Stimulated activated naive CD8-positive, alpha-beta T cell treated with anti-CD3 and anti-CD28 coated beads, Interleukin-15, Interleukin-2, amounts not matched to agents 100 U/mL and 50 U/mL, for 24 hours (primary cell): ENCODE measurements around the gene GAS2L2.
A peak's percentile ranks its signal among the peaks of the same experiment; 100 is the strongest.

Experiments used
- ATAC-seq: fragments of 150-1000 bp; cut with Tn5 transposase; one replicate; pipeline ENCODE4 v1.10.0; 2021
- DNase-seq: peaks from one replicate; pipeline ENCODE4 v3.0.0; 2021

GAS2L2 gene

DNA sequence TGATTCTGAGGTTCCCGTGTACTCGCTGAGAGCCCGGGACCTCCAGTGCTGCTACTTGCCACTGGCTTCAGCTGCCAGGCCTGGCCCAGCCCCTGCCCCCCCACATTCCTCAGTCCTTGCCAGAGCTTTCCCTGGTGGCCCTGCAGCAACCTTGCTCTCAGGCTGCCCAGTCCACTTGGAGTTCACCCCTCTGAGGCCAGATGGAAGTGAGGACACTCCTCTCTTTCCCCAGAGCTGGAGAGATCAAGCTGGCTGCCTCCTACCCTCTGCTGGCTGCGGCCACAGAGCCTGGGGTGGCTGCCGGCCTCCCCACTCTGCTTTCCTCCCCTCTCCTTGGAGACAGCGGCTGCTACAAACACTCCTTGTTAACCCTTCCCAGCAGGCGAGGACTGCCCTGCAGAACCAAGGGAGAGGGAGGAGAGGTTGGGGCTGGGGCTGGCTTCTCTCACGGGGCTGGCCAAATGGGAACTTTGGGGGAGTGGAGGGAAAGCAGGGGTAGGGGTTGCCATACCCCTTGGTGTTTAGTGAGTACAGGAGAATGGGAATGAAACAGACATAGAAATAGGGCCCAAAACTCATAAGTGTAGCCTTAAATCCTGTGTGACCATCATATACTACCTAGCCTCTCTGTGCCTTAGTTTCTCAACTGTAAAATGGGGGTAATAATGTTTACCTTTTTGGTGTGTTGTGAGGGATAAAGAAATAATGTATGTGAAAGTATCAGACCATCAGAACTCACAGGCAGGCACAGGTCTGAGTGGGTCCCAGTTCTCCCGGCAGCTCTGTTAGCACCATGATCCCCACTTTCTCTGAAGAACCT, at the start of gene GAS2L2:
Gene GAS2L2, minus strand, starts transcription at position 295 of the 820 bp plus-strand sequence. CDS start 389 bp downstream, outside the sequence.
- ATAC-seq: no peak
- no peak for DNase-seq

DNA sequence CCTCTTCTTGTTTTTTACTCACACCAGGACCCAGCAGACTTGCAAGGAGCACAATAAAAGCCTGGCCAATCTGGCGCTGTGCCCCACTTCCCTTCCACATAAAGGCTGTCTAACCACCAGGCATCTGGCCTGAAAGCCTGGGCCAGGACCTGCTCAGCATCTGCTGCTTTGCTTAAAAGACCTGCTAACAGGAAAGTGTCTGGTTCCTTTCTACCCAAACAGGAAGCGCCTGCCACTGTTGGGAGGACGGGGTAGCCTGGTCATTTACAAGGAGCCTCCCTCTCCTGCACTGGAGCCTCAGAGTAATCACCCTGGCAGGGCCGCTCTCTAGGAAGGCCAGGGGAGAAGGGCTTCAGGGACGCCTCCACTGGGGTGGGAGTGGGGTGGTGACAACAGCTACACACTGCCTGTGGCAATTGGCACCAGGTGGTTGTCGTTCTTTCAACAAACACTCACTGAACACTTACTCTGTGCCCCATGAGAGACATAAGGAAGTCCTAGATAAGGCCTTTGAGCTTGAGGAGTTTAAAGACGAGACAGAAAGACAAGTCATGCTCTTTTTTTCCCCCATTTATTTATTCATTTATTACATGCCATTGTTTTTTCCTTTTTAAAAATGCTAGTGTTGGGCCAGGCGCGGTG, 48.7 kb upstream of the GAS2L2 start:
- ATAC-seq (no peak), DNase-seq (no peak)

DNA sequence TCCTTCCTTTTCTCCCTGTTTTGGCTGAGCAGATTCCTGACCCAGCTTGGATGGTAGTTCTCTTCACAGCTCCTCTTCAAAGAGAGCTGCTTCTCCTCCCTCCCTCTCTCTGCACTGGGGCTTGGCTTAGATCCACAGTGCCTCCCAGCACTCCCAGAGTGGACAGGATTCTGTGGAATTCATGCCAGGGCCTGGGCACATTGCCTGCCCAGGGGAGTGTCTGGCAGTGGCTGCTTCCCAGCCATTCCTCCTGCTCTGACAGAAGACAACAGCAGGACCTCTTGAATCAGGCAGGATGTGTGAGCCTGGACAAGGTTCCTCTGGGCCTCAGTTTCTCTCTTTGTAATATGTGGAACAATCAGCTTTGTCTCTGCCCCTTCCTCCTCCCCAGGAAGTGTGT, 46.9 kb upstream of the GAS2L2 start:
- DNase-seq (no peak), ATAC-seq (no peak)

DNA sequence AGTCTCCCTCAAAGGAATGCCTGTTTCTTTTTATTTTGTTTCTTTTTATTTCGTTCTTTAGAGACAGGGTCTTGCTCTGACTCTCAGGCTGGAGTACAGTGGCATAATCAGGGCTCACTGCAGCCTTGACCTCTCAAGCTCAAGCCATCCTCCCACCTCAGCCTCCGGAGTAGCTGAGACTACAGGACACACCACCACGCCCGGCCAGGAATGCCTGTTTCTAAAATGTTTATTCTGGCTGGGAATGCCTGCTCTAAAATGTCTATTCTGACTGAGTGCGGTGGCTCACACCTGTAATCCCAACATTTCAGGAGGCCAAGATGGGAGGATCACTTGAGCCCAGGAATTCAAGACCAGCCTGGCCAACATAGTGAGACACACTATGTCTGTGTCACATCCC, 44.9 kb upstream of the GAS2L2 start:
- DNase-seq: no peak
- no peak for ATAC-seq

DNA sequence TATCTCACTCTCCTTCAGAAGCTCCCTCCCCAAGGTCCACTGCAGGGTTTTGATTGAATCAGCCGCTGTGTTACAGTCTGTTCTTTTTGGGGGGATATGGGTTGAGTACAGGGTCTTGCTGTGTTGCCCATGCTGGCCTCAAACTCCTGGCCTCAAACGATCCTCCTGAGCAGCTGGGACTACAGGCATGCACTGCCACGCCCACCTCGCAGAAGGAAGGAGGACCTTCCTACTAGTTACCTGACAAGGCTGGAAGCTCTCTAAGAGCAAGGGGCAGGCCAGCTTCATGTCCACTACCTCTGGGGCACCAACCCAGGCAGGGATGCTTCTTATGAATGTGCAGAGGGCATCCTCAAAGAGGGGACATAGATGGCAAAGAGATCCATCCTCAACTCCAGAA, 44.3 kb upstream of the GAS2L2 start:
- ATAC-seq: no peak

DNA sequence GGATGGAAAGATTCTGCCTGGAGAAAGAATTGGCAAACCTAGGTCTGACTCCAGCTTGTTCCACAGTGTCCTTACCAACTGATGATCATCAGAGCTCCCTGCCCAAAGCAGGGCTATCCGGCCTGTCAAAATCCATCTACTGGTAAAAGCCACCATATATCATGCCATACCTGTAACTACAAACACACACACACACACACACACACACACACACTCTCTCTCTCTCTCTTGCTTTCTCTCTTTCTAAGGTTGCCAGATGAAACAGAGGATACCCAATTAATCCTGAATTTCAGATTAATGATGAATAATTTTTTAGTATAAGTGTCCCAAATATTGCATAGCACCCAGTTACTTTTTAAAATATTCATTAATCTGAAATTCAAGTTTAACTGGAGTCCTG, 43.9 kb upstream of the GAS2L2 start:
- DNase-seq (no peak), ATAC-seq (no peak)

More for the DNA sequence above, 44.3 kb upstream of the GAS2L2 start:
- no peak for DNase-seq

DNA sequence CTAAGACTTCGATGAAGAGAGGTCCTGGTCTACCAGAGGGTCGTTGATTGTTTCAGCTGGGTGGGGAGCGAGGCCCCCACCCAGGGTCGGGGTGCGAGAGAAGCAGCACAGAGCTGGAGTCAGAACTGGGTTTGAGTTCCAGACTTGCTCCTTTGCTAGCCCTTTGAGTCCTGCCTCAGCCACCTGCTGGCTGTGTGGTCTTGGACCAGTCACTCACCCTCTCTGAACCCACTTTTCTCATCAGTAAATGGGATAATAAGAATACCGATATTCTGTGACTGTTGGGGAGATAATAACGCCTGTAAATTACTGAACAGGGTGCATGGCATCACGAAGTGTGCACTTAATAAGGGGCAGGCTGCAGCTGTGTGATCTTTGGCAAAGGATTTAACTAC, 42.8 kb upstream of the GAS2L2 start:
- ATAC-seq (no peak), DNase-seq (no peak)

DNA sequence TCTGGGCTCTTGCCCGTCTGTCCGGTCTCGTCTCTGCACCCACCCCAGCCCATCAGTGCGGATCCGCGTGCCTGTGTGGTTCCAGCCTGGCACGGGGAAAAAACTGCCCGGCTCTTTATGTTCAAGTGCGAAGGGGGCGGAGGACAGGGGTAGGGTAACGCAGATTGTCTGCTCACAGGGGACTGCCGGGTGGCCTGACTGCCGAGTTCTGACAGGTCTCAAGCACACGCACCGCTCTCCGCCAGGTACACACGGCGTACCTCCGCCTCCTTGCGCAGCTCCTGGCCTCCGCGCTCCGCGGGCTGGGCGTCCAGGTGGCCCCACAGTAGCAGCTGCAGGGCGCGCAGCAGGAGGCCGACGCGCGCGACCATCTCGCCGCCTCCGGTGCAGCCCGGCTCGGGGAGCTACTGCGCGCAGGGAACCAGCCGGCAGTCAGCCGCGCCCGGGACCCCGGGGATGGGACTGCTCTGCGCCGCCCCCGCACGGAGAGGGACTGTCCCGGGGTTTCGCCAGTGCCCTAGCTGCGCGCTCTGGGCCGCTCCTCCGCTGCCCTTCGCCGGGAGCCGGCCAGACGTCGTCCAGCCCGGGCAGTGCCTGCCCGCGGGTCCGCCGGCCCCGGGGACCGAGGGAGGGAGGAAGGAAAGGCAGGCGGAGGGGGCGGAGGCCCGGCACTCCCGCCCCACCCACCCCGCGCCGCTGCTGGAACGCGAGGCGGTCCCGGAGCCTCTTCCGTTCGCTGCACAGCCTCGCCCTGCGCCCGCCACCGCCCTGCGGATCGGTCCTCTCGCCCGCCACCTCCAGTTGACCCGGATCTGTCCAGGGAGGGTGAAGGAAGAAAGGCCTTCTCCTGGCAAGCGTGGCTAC, 42.2 kb upstream of the GAS2L2 start, which contains the start of gene MMP28:
Gene MMP28, minus strand, starts transcription at position 635 of the 864 bp plus-strand sequence. Its CDS starts 264 bp downstream, at position 371.
- DNase-seq: peak; percentile 61

DNA sequence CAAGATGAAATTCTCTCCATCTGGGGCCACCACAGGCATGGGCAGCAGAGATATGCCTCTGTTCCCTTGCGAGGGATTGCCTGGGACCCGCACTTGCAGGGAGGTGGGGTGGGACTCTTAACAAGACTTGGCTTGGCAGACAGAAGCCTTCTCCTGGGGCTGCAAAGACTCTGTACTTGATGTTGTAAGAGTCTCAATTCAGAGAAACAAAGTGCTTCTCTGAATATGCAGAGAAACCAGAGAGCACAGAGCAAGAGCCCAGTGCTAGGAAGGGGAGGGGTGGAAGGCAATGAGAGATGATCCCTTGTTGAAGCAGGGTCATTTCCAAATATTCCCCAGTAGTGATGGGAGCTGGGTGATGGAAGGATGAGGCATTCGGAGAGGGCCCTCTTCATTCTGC, 40.2 kb upstream of the GAS2L2 start:
- ATAC-seq: no peak
- no peak for DNase-seq

More for the DNA sequence above, 42.2 kb upstream of the GAS2L2 start, which contains the start of gene MMP28:
- peak; percentile 74 for ATAC-seq

DNA sequence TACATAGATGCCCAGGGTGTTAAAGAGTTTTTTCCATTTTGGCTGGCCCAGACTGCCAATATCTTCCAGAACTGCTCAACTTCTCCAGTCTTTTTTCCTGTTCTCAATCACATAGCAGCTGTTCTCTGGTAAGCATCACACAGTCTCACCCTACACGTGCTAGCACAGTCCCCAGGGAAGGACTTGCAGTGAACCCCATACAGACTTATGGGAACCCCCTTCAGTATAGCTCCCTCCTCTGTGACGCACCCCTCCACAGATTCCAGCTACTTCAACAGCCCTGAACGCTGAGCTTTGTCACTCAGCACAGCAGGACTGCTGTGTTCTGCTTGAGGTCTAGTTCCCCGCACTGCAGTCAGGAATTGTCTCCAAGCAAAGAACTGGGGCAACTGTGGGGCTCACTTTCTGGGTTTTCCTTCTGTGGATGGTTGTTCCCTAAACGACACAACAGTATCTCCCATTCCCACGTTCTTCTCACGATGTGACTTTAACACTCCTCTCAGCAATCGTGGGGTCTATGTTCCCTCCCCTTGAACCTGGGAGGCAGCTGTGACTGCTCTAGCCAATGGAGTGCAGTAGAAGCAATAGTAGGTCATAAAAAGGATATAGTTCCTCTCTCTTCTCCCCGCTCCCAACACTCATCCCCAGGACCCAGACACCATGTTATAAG, 38.8 kb upstream of the GAS2L2 start:
- ATAC-seq (no peak), DNase-seq (no peak)

DNA sequence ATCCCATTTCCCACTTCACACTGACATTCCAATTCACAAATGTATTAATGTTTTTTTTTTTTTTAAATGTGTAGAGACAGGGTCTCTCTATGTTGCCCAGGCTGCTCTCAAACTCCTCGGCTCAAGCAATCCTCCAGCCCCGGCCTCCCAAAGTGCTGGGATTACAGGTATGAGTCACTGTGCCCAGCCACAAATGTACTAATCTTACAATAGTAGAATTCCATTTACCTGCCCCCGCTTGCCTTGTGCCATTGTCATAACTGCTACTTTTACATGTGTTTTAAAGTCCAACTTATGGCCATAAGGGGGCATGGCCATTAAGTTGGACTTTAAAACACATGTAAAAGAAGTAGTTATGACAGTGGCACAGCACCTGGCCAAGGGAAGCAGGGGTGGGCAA, 37.8 kb upstream of the GAS2L2 start:
- ATAC-seq (no peak), DNase-seq (no peak)

DNA sequence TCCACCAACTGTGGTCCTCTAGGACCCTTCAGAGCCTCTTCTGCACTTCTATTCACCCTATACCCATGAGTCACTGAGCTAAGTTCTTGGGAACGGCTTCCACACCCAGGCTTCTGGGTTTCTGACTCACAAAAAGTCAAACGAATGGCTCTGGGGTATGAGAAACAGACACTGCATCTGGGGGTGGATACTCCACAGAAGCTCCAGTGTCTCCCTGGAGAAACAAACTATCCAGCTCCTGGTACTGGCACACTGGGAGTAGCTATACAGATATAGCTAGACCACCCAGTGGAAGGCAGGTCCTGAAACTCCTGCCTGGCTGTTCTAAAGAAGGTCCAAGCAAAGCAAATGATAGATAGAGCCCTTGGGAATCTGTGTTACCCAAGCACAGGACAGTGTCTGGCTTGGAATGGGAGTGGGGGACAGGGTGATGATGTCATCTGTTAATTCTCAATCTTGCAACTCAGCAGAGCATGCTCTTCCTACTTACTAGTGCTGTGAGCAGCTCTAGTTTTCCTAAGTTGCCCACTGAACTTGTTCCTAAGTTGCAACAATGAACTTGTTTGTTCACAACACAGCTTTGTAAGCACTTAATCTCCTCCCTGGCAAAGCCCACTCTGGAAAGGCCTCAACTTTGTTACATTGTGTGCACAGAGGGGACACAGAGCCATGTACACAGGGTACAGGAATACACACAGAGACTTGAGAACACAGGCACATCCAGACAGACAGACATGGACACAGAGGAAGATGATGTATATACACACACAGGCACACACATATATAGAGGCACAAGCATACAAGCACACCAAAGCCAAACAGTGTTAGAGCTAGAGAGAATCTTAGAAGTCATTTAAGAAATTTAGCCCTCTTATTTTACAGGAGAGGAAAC, 35.7 kb upstream of the GAS2L2 start:
- ATAC-seq: peak; percentile 75

DNA sequence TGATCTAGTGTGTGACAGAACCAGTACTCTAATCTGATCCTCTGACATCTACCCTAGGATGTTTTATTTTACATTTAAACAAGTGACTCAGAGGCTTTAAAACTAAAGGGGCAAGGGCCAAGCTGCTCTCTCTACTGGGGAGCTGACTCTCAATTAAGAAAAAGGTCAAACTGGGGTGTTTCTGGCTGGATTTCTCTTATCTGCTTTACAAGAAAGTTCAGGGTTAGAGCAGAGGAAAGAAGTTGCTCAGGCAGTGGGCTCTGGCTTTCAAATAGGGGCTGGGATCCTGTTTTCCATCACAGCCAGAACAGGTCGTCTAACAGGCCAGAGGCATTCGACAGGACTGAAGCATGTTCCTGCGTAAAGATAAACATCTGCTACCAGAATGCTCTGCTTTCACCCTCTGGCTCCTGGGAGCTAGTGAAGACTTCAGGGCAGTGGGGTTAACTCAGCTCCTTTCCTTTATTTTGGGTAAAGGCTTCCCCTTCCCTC, 33.9 kb upstream of the GAS2L2 start:
- no peak for ATAC-seq
- DNase-seq: no peak

More for the DNA sequence above, 35.7 kb upstream of the GAS2L2 start:
- no peak for DNase-seq

DNA sequence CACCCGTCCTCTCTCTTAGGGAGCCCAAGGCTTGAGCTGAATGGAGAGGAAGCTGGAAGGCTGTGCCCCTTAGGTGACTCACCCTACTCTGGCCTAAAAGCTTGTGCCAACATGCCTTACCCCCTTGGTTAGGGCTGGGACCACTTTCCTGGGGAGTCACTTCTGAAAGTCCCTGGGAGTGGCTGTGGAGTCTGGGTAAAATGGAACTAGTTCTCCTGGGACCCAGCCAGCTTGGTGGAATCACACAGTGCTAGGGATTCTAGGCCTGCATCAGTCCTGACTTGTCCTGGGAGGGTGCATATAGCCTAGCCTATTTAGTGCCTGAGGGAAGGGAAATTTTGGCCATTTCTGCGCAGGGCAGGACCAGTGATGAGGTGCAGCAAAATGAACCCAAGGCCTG, 31.9 kb upstream of the GAS2L2 start:
- ATAC-seq: no peak
- DNase-seq: no peak

DNA sequence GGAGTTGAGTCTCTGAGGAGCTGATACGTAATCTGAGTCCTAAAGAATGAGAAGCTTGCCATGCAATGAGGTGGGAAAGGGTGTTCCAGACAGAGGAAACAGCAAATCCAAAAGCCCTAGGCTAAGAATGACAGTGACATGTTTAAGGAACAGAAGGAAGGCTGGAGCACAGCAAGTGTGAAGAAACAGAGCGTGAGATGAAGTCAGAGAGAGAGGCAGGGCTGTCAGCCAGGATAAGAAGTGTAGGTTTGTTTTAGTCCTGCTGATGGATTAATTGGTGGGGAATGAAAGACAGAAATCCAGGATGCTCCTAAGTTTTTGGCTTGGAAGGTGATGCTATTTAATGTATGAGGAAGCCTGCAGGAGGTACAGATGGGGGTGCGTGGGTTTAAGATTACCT, 27.9 kb upstream of the GAS2L2 start:
- ATAC-seq (no peak), DNase-seq (no peak)

DNA sequence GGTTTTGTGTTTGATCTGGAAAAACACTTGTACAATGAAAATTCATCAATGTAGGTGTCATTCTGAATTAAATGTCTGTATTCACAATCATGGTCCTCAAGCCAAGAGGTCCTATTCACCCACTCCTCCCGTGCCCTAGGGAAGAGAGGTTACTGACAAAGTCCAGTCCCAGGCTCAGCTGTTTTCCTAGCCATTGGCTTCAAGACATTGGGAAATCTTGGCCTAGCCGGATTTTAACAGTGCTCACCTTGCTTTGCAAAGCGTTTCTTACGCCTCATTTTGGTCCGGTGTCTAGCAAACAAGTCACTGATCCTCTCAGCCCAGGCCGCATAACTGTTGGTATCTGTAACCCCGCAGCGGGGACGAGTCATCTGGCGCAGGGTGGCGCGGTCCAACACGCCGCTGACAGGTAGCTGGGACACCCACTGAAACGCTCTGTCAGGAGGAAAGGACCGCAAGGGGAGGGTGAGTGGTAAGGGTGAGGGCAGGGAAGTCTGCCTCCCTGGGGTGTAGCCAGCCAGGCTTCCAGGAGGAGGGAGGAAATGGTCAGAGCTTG, 25.7 kb upstream of the GAS2L2 start:
- ATAC-seq (peak; percentile 9), DNase-seq (no peak)

DNA sequence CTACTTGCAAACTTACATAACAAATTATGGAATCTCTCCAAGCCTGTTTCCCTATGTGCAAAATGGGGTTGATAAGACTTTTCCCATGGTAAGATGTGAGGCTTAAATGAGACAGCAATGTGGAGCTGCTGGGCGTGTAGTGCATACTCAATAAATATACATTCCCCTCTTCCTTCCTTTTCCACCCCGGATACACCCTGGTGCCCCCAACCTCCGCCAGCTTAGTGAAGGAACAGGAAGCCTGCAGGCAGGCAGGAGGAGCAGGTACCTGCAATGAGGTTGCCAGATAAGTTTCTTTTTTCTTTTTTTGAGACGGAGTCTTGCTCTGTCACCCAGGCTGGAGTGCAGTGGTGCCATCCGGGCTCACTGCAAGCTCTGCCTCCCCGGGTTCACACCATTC, 22.5 kb upstream of the GAS2L2 start:
- DNase-seq: no peak
- ATAC-seq: no peak

DNA sequence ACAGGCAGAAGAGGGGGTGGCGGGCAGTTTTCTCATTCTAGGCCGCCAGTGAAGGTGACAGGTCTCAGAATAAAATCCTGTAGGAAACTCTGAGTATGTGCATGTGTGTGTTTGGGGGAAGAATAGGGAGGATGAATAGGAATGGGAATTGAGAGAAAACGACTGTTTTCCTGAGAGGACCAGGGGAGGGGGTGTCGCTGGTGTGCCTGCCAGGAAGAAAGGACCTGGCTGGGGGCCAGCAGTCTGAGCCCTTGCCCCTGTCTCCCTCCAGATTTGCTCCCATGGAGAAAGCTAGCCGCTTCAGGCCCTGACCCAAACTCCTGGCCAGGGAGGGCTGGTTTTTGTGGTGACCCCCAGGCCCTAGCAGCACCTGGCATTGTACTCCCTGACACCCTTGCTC, 22.0 kb upstream of the GAS2L2 start:
- no peak for ATAC-seq
- no peak for DNase-seq

DNA sequence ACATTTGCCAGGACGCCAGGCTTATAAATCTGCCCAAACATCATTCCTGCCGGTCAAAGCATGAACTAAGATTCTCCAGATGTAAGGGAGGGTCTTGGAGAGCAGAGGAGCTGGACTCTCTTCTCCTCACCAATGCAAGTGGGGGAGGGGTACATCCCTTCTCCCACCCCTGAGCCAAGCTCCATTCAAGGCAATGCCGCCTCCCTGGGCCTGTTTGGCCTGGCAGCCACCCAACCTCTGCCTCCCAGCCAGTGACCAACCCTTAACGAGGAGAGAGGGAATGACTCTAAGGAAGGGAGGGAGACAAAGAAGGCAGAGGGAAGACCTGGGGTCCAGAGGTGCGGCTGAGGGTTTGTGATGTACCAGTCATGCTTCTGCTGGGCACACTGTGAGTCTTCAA, 21.5 kb upstream of the GAS2L2 start:
- DNase-seq (no peak), ATAC-seq (no peak)

DNA sequence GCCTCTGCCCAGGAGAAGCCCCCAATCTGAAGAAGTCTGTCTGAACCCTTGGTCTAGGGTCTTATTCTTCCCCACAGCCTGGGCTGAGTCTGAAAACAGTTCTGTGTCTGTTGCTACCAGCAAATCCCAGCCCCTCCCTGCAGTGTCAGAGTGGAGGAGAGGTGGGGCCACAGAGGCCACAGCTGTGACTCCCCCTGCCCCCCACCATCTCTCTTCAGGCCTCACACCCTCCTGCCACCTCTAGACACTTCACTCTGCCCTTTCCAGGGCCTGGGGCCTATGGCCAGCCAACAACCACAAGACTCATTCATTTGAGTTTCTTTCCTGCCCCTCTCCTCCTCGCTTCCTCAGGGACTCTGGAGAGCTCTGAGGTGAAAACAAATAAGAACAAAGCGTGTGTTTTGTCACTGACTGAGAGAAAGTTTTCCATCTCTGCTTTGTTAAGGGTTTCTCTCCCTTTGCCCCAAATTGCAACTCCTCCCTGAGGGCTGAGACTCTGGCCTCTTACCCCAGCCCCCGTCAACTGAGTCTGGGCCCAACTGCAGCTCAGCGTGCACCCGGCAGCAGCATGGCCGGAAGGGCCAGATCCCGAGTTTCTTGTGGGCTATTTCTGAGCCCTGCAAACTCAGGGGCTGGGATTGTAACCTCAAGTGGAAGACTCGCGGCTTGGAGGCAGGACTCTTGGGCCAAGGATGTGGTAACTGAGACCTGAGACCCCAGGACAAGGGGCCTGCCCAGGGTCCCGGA, 20.8 kb upstream of the GAS2L2 start:
- DNase-seq: no peak
- no peak for ATAC-seq
